Epithelial cell of prostate (primary cell): ENCODE measurements around the gene CNTD1.
"Not testable (repeated sequence)": the region's sequence is repeated elsewhere in the genome, so short reads cannot be mapped to it uniquely, and the experiment has no call there.

Source experiments
- DNase-seq: peaks from one replicate; pipeline ENCODE4 v3.0.0-alpha.2; 2011; ENCODE audit warnings: low read depth, low spot score
- H3K27ac ChIP-seq: fragments of 450-650 bp; 2 replicates; pipeline ENCODE4 v1.5.1; 2017; ENCODE audit warnings: mild to moderate bottlenecking

Gene CNTD1

GRCh38 chr17:42798383-42799380, at the start of gene CNTD1, which contains the start of gene COA3:
Gene CNTD1, plus strand, starts transcription at chr17:42798861. Its CDS starts 207 bp downstream, at chr17:42799068.
Gene COA3, minus strand, starts transcription at chr17:42798704. Its CDS starts 23 bp downstream, at chr17:42798681.
- H3K27ac ChIP-seq = peak within 1 kb of the TSS; percentile 17
- DNase-seq = no peak

GRCh38 chr17:42748908-42749798, 49.5 kb upstream of the CNTD1 start:
- H3K27ac ChIP-seq = no peak overlapping the region
- no peak for DNase-seq

GRCh38 chr17:42750739-42751344, 47.8 kb upstream of the CNTD1 start:
- DNase-seq = no peak
- no peak overlapping the region for H3K27ac ChIP-seq

GRCh38 chr17:42751628-42752027, 47.0 kb upstream of the CNTD1 start:
- DNase-seq = no peak
- H3K27ac ChIP-seq = no peak overlapping the region

- DNase-seq = peak; percentile 56
- H3K27ac ChIP-seq = no peak overlapping the region
These were observed 43.9 kb upstream of the CNTD1 start for GRCh38 chr17:42754782-42755181.

GRCh38 chr17:42759982-42760651, 38.5 kb upstream of the CNTD1 start:
- H3K27ac ChIP-seq = no peak overlapping the region
- DNase-seq = no peak

GRCh38 chr17:42760652-42761581, 37.7 kb upstream of the CNTD1 start, which contains the start of gene RAMP2:
Gene RAMP2, plus strand, starts transcription at chr17:42761227. Its CDS starts 35 bp downstream, at chr17:42761262.
- H3K27ac ChIP-seq = no peak within 1 kb of the TSS
- DNase-seq = no peak

GRCh38 chr17:42761638-42762037, 37.0 kb upstream of the CNTD1 start:
- no peak overlapping the region for H3K27ac ChIP-seq
- DNase-seq = no peak

- DNase-seq = no peak
- H3K27ac ChIP-seq = no peak overlapping the region
These were observed 32.5 kb upstream of the CNTD1 start for GRCh38 chr17:42766124-42766523.

- no peak overlapping the region for H3K27ac ChIP-seq
- DNase-seq = no peak
These were observed 31.1 kb upstream of the CNTD1 start for GRCh38 chr17:42767512-42767911.

- H3K27ac ChIP-seq, DNase-seq: not testable (repeated sequence)
These were observed 30.7 kb upstream of the CNTD1 start for GRCh38 chr17:42768006-42768405.

GRCh38 chr17:42769964-42770363, 28.7 kb upstream of the CNTD1 start:
- H3K27ac ChIP-seq, DNase-seq: not testable (repeated sequence)

GRCh38 chr17:42772945-42773289, 25.7 kb upstream of the CNTD1 start:
- no peak for DNase-seq
- H3K27ac ChIP-seq = peak overlapping the region; percentile 81

- H3K27ac ChIP-seq = peak within 1 kb of the TSS; percentile 81
- DNase-seq = peak; percentile 43
These were observed 25.2 kb upstream of the CNTD1 start, which contains the start of gene VPS25 for GRCh38 chr17:42773290-42774035. Gene VPS25, plus strand, starts transcription at chr17:42773449. Its CDS starts 27 bp downstream, at chr17:42773476.

- DNase-seq = no peak
These were observed 24.5 kb upstream of the CNTD1 start for GRCh38 chr17:42774066-42774745.

GRCh38 chr17:42775534-42776098, 23.0 kb upstream of the CNTD1 start:
- no peak for DNase-seq
- H3K27ac ChIP-seq = no peak overlapping the region

More at GRCh38 chr17:42774066-42774745, 24.5 kb upstream of the CNTD1 start:
- peak overlapping the region; percentile 81 for H3K27ac ChIP-seq

- no peak for DNase-seq
These were observed 20.1 kb upstream of the CNTD1 start for GRCh38 chr17:42778570-42778969.

More at GRCh38 chr17:42778570-42778969, 20.1 kb upstream of the CNTD1 start:
- no peak overlapping the region for H3K27ac ChIP-seq
